SK-N-MC (cell line): ENCODE measurements around the gene RASSF9.

ENCODE experiments used
- EZH2 ChIP-seq: fragments of 200-600 bp; sonication (generic); IDR thresholded peaks from one replicate; pipeline ENCODE4 v1.6.1; 2017; ENCODE audit warnings: antibody characterized with exemption
- POLR2AphosphoS5 ChIP-seq: IDR thresholded peaks from 2 replicates; pipeline ENCODE4 v1.6.1; 2012; ENCODE audit warnings: mild to moderate bottlenecking, low read depth, low read length, borderline replicate concordance

DNA sequence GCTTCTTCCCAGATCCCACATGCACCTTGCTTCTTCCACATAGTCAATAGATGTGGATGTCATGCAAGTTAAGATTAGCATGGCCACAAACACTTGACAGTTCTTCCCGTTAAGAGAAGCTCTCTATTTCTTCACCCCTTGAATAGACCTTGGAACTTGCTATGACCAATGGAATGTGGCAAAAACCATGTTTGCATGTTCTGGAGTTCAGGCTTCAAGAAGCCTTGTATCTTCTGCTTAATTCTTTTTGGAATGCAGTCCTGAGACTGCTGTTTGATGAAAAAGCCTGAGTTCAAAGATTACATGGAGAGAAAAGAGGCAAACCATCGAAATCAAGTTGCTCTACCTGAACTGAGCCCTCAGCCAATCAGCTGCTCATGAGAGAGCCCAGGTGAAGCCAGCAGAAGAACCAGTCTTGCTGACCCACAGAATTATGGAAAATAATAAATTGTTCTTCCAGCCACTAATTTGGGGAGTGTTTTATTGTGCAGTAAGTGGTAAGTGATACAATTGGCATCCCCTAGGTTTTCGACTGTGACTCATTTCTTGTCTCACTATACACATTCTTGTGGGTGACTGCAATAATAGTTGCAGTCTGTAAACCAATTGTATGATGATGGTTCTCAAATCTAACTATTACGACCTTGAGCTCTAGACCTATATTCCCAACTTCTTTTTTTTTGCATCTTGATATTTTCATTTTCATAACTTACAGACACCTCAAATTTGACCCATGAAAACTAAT, 12.6 kb downstream of the RASSF9 start:
- TF ChIP-seq POLR2AphosphoS5 (no peak), EZH2 (no peak)
